Endodermal cell (in vitro differentiated cells): ENCODE data around the gene NOS3. TPM values are rescaled to one million over a fixed set of nuclear protein-coding genes. Genes with fewer than 3 reads are reported as not detected.

Source experiments
- DNase-seq: peaks from one replicate; pipeline ENCODE4 v3.0.0-alpha.2; 2017
- H3K27ac ChIP-seq: 2 replicates; pipeline ENCODE4 v1.5.1; 2013; ENCODE audit warnings: mild to moderate bottlenecking, low read depth, low read length, moderate library complexity
- H3K27me3 ChIP-seq: 2 replicates; pipeline ENCODE4 v1.6.1; 2013; ENCODE audit warnings: mild to moderate bottlenecking, low read length, moderate library complexity; ENCODE audit not compliant: insufficient read depth, control insufficient read depth, poor library complexity, severe bottlenecking
- H3K36me3 ChIP-seq: 2 replicates; pipeline ENCODE4 v1.7.0; 2013; ENCODE audit warnings: mild to moderate bottlenecking, low read length, moderate library complexity; ENCODE audit not compliant: control insufficient read depth, insufficient read depth
- H3K4me1 ChIP-seq: one replicate; pipeline ENCODE4 v1.7.0; 2013; ENCODE audit warnings: low read length; ENCODE audit not compliant: control insufficient read depth, insufficient read depth
- H3K4me3 ChIP-seq: 2 replicates; pipeline ENCODE4 v1.5.1; 2013; ENCODE audit warnings: mild to moderate bottlenecking, low read length, moderate library complexity
- H3K9ac ChIP-seq: 2 replicates; pipeline ENCODE4 v1.6.1; 2013; ENCODE audit warnings: mild to moderate bottlenecking, low read length, moderate library complexity; ENCODE audit not compliant: poor library complexity, severe bottlenecking; ENCODE audit errors: extremely low read depth
- H3K9me3 ChIP-seq: 2 replicates; pipeline ENCODE4 v1.6.1; 2013; ENCODE audit warnings: mild to moderate bottlenecking, low read length, moderate library complexity; ENCODE audit not compliant: control insufficient read depth
- H3K27ac Mint-ChIP-seq: 2 replicates; pipeline ENCODE4 v1.8.0; 2020; ENCODE audit warnings: mixed read lengths
- H3K27me3 Mint-ChIP-seq: 2 replicates; pipeline ENCODE4 v1.8.0; 2021; ENCODE audit warnings: mild to moderate bottlenecking, mixed read lengths; ENCODE audit not compliant: insufficient read depth
- H3K36me3 Mint-ChIP-seq: 2 replicates; pipeline ENCODE4 v1.8.0; 2020; ENCODE audit warnings: low read depth, mixed read lengths
- H3K4me1 Mint-ChIP-seq: 2 replicates; pipeline ENCODE4 v1.8.0; 2020; ENCODE audit warnings: mixed read lengths
- H3K4me3 Mint-ChIP-seq: 2 replicates; pipeline ENCODE4 v1.8.0; 2020; ENCODE audit warnings: mild to moderate bottlenecking, moderate library complexity, mixed read lengths
- H3K9me3 Mint-ChIP-seq: 2 replicates; pipeline ENCODE4 v1.8.0; 2020; ENCODE audit warnings: mild to moderate bottlenecking, mixed read lengths
- CTCF ChIP-seq: fragments of 200-600 bp; sonication (generic); conservative IDR thresholded peaks from 2 replicates; pipeline ENCODE4 v1.5.0; 2021; ENCODE audit warnings: antibody characterized with exemption, mild to moderate bottlenecking
- WGBS, 2 experiments: methylation state at CpG; one replicate each; pipeline versions ENCODE4 v1.1.5 to v1.1.7; 2013; ENCODE audit warnings: missing lambda C conversion rate in 2 of 2, mixed read lengths in 1 of 2; ENCODE audit not compliant: insufficient coverage in 1 of 2, insufficient read length in 1 of 2; 5-methylcytosine and 5-hydroxymethylcytosine counted together
- total RNA-seq, 2 donors: library from RNA; stranded (reverse); fragmentation: NEBNext Ultra II Directional in 1 of 2; extraction: Animal tissue kit (Norgen Biotek cat#: 25700) in 1 of 2; gene quantifications; 2 replicates in 1 of 2; 3 replicates in 1 of 2; pipeline ENCODE4 v1.2.1, GENCODE V29; 2021

The NOS3 gene
- total RNA-seq, 2 donors from 2014 or later: 2.3 to 9.1 TPM

DNA sequence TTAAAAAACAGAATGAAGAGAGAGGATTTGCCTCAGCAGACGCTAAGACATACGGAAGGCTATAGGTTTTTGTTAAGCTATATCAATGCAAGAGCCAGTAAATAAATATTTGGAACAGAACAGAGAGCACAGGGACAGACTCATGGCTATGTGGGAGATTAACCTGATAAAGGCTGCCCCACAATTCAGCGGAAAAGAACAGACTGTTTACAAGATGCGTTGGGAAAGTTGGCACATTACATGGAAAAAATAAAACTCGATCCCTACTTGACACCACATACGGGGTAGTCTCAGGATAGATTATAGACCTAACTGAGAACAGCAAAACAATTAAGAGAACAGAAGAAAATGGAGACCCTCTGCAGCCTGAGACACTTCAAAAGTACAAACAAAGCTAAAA, 23.5 kb upstream of the NOS3 start:
- H3K4me3 Mint-ChIP-seq: no peak overlapping the region
- no peaks in the 10 kb centered on the region for H3K9me3 Mint-ChIP-seq
- no peak overlapping the region for H3K4me3 ChIP-seq
- no peak overlapping the region for H3K27ac ChIP-seq
- peaks cover 51% of the 10 kb centered on the region for H3K27me3 Mint-ChIP-seq
- peaks cover 3% of the 10 kb centered on the region for H3K4me1 ChIP-seq
- no peaks in the 10 kb centered on the region for H3K36me3 Mint-ChIP-seq
- H3K9ac ChIP-seq: no peak overlapping the region
- peaks cover 4% of the 10 kb centered on the region for H3K27me3 ChIP-seq
- no peaks in the 10 kb centered on the region for H3K9me3 ChIP-seq
- 92 to 99% methylated on average over 5 to 6 of the region's 6 CpGs for WGBS, 2 experiments
- no peak for DNase-seq
- H3K4me1 Mint-ChIP-seq: peaks cover 13% of the 10 kb centered on the region
- no peak for TF ChIP-seq CTCF
- no peak overlapping the region for H3K27ac Mint-ChIP-seq
- no peaks in the 10 kb centered on the region for H3K36me3 ChIP-seq

DNA sequence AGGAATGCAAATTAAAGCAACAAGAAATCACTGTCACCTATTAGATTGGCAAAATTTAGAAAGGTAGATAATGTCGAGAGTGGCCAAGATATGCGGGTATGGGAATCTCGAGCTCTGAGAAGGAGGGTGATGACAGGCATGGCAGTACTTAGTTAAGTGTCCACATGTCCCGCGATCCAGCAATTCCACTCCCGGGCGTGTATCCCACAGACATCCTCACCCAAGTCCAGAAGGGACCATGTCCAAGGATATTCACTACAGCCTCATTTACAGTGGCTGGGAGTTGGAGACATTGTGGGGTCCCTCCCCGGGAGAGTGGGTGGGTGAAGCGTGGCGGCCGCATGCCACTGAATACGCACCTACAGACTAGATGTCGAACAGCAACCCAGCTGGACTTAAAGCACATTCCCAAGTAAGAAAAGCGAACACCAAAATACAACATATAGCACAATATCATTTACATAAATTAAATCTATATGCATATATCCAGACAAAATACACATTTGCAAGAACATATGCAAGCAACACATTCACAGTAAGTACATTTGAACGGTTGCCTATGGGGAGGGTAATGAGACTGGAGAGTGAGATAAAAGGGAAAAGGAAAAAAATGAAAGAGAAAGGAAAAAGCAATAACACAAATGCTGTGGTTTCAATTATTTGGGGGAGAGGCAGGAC, 22.6 kb upstream of the NOS3 start:
- no peak overlapping the region for H3K27ac ChIP-seq
- peaks cover 13% of the 10 kb centered on the region for H3K4me1 Mint-ChIP-seq
- no peaks in the 10 kb centered on the region for H3K36me3 ChIP-seq
- no peak overlapping the region for H3K27ac Mint-ChIP-seq
- no peak overlapping the region for H3K4me3 ChIP-seq
- H3K4me1 ChIP-seq: peaks cover 3% of the 10 kb centered on the region
- 91 to 95% methylated on average over 9 to 15 of the region's 15 CpGs for WGBS, 2 experiments
- no peak overlapping the region for H3K4me3 Mint-ChIP-seq
- no peaks in the 10 kb centered on the region for H3K9me3 ChIP-seq
- peaks cover 58% of the 10 kb centered on the region for H3K27me3 Mint-ChIP-seq
- TF ChIP-seq CTCF: no peak
- no peak overlapping the region for H3K9ac ChIP-seq
- H3K36me3 Mint-ChIP-seq: no peaks in the 10 kb centered on the region
- peaks cover 11% of the 10 kb centered on the region for H3K27me3 ChIP-seq
- no peaks in the 10 kb centered on the region for H3K9me3 Mint-ChIP-seq
- DNase-seq: no peak

DNA sequence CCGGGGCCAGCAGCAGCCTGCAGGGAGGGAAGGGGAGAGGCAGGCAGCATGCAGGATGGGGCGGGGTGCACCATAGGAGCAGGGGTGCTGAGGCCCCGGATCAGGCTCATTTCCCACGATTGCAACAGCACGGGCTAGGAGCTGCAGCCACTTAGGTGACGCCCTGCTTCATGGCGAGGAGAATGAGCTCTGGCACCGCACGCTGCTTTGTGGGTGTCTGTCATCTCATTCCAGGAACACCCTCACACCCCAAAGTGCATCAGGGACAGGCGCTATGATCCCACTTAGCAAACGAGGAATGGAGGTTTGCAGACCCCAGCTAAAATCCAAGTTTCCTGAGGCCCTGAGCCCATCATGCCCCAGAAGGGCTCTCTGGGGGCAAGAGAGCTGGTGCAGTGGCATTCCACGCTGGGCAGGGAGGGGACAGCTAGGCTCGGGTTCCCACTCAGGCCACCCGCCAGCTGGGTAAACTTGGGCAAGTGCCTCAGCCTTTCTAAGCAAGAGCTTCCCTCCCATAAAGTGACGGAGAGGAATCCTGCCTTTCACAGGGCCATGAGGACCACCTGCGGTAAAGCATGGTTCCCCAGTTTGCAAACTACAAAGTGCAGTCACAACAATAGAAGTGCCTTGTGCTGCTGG, 22.0 kb upstream of the NOS3 start:
- TF ChIP-seq CTCF: no peak
- Mint-ChIP-seq H3K9me3 (no peaks in the 10 kb centered on the region), H3K27ac (no peak overlapping the region), H3K4me3 (no peak overlapping the region), H3K4me1 (peaks cover 14% of the 10 kb centered on the region), H3K36me3 (no peaks in the 10 kb centered on the region), H3K27me3 (peaks cover 65% of the 10 kb centered on the region)
- H3K4me1 ChIP-seq: peaks cover 3% of the 10 kb centered on the region
- peaks cover 18% of the 10 kb centered on the region for H3K27me3 ChIP-seq
- H3K36me3 ChIP-seq: no peaks in the 10 kb centered on the region
- H3K4me3 ChIP-seq: no peak overlapping the region
- no peak for DNase-seq
- H3K9ac ChIP-seq: no peak overlapping the region
- H3K27ac ChIP-seq: no peak overlapping the region
- 83 to 85% methylated on average over 14 to 16 of the region's 16 CpGs for WGBS, 2 experiments
- no peaks in the 10 kb centered on the region for H3K9me3 ChIP-seq
